ENCODE results near the gene CNTNAP3.
"Not testable (repeated sequence)": the region's sequence is repeated elsewhere in the genome, so short reads cannot be mapped to it uniquely, and the experiment has no call there.

CNTNAP3 gene

GRCh38 chr9:39067683-39068082 is 220.3 kb downstream of the CNTNAP3 start:
- DNase-seq (ENCODE audit: low read depth) = not testable (repeated sequence)

DNA sequence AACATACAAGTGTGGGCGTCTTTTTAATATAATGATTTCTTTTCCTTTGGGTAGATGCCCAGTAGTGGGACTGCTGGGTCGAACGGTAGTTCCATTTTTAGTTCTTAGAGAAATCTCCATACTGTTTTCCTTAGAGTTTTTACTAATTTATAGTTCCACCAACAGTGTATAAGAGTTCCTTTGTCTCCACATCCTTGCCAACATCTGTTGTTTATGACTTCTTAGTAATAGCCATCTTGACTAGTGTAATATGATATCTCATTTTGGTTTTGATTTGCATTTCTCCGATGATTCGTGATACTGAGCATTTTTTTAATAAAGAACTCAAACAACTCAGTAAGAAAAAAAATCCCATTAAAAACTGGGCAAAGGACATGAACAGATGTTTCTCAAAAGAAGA is 225.0 kb downstream of the CNTNAP3 start:
- not testable (repeated sequence) for DNase-seq (ENCODE audit: low read depth)

DNA sequence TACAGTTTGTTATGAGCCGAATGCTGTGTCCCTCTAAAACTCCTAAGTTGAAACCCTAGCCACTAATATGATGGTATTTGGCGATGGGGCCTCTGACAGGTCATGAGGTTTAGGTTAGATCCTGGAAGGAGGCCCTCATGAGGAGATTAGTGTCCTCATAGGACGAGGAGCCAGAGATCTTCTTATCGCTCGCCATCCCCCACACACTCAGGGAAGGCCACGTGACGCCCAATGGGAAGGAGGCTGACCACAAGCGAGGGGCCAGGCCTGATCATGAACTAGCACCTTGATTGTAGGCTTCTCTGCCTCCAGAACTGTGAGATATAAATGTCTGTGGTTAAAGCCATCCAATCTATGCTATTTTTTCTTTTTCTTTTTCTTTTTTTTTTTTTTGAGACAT is 233.5 kb downstream of the CNTNAP3 start:
- not testable (repeated sequence) for DNase-seq (ENCODE audit: low read depth)

- DNase-seq (ENCODE audit: low read depth) = not testable (repeated sequence)
Observed at GRCh38 chr9:39046833-39047232, 241.1 kb downstream of the CNTNAP3 start.

- DNase-seq (ENCODE audit: low read depth) = not testable (repeated sequence)
Observed at GRCh38 chr9:39042352-39042803, 245.6 kb downstream of the CNTNAP3 start.

DNA sequence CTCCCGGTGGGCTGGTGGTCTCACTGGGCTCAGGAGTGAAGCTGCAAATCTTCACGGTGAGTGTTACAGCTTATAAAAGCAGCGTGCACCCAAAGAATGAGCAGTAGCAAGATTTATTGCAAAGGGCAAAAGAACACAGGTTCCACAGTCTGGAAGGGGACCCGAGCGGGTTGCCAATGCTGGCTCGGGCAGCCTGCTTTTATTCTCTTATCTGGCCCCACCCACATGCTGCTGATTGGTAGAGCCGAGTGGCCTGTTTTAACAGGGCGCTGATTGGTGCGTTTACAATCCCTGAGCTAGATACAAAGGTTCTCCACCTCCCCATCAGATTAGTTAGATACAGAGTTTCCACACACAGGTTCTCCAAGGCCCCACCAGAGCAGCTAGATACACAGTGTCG is 246.2 kb downstream of the CNTNAP3 start:
- DNase-seq (ENCODE audit: low read depth) = not testable (repeated sequence)

DNA sequence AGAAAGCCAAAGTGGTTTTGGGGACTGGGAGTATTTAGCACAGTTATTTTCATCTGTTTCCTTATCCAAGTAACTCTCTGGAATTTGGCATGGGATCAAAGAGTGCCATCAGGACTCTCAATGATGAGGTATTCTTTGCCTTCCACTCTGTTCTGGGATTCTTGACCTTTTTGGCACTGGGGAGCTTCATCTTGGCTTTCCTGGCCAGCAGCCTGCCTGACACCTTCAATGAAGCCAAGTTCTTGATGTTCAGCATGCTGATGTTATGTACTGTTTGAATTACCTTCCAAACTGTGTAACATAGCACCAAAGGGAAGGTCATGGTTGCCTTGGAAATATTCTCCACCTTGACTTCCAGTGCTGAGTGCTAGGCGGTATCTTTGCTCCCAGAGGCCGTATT is 248.8 kb downstream of the CNTNAP3 start:
- DNase-seq (ENCODE audit: low read depth) = not testable (repeated sequence)

- not testable (repeated sequence) for DNase-seq (ENCODE audit: low read depth)
Observed at GRCh38 chr9:39038221-39038620, 249.7 kb downstream of the CNTNAP3 start.

DNA sequence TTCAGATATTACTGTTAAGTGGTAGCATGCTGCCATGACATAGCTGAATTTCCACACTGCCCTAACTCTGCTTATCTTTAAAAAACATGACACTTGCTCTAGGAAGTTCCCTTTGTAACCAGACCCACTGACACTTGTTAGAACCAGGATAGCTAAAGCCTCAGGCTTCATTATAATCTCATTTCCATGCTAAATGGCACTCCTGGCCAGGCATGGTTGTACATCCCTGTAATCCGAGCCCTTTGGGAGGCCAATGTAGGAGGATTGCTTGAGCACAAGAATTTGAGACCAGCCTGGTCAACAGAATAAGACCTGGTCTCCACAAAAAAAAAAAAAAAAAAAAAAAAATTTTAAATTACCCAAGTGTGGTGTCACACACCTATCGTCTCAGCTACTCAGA is 254.1 kb downstream of the CNTNAP3 start:
- not testable (repeated sequence) for DNase-seq (ENCODE audit: low read depth)

DNA sequence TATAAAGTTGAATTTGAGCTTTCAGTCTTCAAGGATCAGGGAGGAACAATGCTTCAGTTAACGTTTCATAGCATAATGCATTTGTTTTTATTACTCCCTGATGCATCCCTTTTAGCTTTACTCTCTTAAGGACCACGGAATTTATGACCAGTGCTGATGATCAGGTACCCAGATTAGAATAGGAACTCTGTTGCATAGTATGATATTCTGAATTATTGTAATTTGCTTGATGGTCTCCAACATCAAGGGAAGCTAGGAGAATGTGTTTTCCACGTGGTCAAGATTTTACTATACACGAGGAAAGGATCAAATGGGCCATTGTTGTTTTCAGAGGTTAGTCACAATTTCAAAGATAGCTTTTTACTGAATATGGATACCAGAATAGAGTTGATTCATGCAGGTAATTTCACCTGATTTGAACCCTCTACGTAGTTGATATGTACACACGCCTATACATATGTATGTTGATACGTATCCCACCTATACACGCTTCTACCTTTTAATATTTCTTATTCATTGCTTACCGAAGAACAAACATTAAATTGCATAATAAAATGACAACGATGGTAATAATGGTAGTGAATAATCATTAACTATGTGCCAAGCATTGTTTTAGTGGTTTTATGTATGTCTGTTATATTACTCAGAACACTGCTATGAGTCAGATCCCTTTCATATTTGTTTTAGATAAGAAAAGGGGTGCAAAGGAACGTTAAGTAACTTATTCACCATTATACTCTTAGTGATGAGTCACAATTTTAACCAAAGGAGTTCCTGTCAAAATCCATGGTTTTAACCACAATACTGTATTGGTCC is 257.6 kb downstream of the CNTNAP3 start:
- DNase-seq (ENCODE audit: low read depth) = not testable (repeated sequence)

DNA sequence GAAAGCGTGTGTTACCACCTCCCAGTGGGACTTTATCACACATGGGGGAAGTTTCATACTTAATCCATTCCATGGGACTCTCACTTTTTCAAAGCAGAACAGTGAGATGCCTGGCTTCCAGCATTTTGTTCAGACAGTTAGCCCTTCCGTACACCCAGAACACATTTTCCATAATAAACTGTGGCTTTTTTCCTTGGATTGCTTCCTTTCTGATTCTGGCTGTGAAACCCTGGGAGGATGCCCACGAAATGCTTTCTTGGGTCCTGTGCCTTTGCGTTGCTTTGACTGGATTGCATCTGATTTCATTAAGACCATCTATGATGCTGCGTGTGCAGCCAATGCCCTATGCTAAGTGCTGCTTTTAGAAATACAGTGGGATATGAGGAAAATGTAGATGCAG is 259.1 kb downstream of the CNTNAP3 start:
- not testable (repeated sequence) for DNase-seq (ENCODE audit: low read depth)

DNA sequence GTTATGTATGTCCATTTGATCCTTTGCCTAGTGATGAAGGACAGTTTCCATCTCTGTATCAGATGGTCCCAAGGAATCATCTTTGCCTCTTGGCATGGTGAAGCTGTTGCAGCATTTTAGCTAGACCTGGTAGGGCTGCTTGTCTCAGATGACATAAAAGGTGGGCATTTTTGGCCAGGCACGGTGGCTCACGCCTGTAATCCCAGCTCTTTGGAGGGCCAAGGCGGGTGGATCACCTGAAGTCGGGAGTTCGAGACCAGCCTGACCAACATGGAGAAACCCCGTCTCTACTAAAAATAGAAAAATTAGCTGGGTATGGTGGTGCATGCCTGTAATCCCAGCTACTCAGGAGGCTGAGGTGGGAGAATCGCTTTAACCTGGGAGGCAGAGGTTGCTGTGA is 259.8 kb downstream of the CNTNAP3 start:
- not testable (repeated sequence) for DNase-seq (ENCODE audit: low read depth)

GRCh38 chr9:39025911-39026588 is 261.9 kb downstream of the CNTNAP3 start:
- DNase-seq (ENCODE audit: low read depth) = not testable (repeated sequence)
